Lower leg skin (tissue), 3 donors: ENCODE results near the gene UNC5A.

ENCODE experiments used
- CTCF ChIP-seq, 3 donors: fragments of 450-650 bp; IDR thresholded peaks; one replicate each; pipeline ENCODE4 v1.5.1; 2016; ENCODE audit warnings: antibody characterized with exemption in 3 of 3, mild to moderate bottlenecking in 3 of 3, moderate library complexity in 2 of 3
- POLR2A ChIP-seq, 2 donors: fragments of 450-650 bp; IDR thresholded peaks; one replicate each; pipeline ENCODE4 v1.6.1; 2016 to 2017; ENCODE audit warnings: antibody characterized with exemption in 2 of 2, mild to moderate bottlenecking in 1 of 2, moderate library complexity in 1 of 2

GRCh38 chr5:176772271-176773210 is 37.8 kb upstream of the UNC5A start:
- TF ChIP-seq CTCF (IDR thresholded peaks at IDR 0.05) (no peak), POLR2A (IDR thresholded peaks at IDR 0.05) (no peak)
